ENCODE data around the gene ISCU.

DNA sequence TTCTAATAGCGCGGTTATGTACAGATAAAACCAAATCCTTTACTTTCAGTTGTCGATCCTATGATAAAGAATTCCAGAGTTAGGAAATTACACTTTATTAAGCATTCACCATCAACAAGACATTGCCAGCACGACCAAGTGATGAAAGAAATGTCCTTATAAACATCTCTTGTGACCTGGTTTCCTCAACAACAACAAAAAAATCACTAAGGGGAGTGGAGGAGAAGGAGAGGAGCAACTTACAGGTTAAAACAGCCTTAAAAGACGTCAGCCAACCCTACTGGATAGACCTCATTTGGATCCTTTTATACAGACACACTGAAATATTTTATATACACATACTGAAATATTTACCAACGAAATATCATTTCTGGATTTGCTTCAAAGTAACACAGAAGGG, 24.2 kb upstream of the ISCU start:
- TF ChIP-seq, protein P1, sequence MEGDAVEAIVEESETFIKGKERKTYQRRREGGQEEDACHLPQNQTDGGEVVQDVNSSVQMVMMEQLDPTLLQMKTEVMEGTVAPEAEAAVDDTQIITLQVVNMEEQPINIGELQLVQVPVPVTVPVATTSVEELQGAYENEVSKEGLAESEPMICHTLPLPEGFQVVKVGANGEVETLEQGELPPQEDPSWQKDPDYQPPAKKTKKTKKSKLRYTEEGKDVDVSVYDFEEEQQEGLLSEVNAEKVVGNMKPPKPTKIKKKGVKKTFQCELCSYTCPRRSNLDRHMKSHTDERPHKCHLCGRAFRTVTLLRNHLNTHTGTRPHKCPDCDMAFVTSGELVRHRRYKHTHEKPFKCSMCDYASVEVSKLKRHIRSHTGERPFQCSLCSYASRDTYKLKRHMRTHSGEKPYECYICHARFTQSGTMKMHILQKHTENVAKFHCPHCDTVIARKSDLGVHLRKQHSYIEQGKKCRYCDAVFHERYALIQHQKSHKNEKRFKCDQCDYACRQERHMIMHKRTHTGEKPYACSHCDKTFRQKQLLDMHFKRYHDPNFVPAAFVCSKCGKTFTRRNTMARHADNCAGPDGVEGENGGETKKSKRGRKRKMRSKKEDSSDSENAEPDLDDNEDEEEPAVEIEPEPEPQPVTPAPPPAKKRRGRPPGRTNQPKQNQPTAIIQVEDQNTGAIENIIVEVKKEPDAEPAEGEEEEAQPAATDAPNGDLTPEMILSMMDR (IDR thresholded peaks at IDR 0.05) = no peak
- no peak for TF ChIP-seq POLR2A (IDR thresholded peaks at IDR 0.05)
